ENCODE results near the gene HMGB4. TPM values are rescaled to one million over a fixed set of nuclear protein-coding genes. Genes with fewer than 3 reads are reported as not detected.

Gene HMGB4
- total RNA-seq, 1 experiment from 2014 or later: not detected

DNA sequence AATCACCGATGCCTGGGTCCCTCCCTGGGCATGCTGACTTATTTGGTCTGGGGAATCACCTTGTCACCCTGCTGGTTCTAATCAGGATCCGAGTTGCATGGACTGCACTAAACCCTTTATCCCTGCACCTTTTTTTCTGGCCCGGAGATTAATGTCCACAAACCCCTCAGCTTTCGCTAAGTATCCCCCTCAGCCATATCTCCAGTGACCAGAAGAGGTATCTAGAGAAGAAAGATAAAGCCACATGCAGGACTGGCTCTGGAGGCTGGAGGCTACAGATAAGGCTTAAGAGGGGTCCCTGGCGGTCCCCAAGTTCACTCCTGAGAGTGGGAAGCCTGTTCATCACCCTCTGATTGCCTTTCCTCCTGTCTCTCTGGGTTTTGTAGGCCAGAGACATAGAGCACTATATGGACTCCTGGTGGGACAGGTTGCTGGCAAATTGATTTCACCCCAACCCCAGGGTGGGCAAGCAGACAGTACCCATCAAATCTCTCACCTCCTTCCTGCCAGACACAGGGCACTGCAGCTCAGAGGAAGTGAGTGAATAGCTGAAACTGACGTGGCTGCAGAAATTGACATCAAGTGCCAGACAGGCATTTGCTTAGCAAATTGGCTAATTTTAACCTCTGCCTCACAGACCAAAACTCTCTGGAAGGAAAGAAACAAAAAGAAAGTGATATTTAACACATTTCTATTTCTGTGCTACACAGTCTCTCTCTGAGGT is 38.8 kb downstream of the HMGB4 start:
- TF ChIP-seq TCF7L2 (IDR thresholded peaks at IDR 0.05; ENCODE audit: low read depth, low read length): no peak
- TF ChIP-seq POLR2AphosphoS5 (IDR thresholded peaks at IDR 0.05; ENCODE audit: low read depth, low read length): no peak
- TF ChIP-seq SIN3A (IDR thresholded peaks at IDR 0.05; ENCODE audit: borderline replicate concordance, insufficient read depth, low read depth, low read length): no peak
- TF ChIP-seq, protein P1, sequence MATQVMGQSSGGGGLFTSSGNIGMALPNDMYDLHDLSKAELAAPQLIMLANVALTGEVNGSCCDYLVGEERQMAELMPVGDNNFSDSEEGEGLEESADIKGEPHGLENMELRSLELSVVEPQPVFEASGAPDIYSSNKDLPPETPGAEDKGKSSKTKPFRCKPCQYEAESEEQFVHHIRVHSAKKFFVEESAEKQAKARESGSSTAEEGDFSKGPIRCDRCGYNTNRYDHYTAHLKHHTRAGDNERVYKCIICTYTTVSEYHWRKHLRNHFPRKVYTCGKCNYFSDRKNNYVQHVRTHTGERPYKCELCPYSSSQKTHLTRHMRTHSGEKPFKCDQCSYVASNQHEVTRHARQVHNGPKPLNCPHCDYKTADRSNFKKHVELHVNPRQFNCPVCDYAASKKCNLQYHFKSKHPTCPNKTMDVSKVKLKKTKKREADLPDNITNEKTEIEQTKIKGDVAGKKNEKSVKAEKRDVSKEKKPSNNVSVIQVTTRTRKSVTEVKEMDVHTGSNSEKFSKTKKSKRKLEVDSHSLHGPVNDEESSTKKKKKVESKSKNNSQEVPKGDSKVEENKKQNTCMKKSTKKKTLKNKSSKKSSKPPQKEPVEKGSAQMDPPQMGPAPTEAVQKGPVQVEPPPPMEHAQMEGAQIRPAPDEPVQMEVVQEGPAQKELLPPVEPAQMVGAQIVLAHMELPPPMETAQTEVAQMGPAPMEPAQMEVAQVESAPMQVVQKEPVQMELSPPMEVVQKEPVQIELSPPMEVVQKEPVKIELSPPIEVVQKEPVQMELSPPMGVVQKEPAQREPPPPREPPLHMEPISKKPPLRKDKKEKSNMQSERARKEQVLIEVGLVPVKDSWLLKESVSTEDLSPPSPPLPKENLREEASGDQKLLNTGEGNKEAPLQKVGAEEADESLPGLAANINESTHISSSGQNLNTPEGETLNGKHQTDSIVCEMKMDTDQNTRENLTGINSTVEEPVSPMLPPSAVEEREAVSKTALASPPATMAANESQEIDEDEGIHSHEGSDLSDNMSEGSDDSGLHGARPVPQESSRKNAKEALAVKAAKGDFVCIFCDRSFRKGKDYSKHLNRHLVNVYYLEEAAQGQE (IDR thresholded peaks at IDR 0.05; ENCODE audit: insufficient read depth in 1 of 2, low read depth in 2 of 2, low read length in 1 of 2): no peak
- TF ChIP-seq, protein P2, sequence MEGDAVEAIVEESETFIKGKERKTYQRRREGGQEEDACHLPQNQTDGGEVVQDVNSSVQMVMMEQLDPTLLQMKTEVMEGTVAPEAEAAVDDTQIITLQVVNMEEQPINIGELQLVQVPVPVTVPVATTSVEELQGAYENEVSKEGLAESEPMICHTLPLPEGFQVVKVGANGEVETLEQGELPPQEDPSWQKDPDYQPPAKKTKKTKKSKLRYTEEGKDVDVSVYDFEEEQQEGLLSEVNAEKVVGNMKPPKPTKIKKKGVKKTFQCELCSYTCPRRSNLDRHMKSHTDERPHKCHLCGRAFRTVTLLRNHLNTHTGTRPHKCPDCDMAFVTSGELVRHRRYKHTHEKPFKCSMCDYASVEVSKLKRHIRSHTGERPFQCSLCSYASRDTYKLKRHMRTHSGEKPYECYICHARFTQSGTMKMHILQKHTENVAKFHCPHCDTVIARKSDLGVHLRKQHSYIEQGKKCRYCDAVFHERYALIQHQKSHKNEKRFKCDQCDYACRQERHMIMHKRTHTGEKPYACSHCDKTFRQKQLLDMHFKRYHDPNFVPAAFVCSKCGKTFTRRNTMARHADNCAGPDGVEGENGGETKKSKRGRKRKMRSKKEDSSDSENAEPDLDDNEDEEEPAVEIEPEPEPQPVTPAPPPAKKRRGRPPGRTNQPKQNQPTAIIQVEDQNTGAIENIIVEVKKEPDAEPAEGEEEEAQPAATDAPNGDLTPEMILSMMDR (IDR thresholded peaks at IDR 0.05): no peak
- H3K27me3 ChIP-seq (ENCODE audit: control insufficient read depth, insufficient read depth, low read length): no peaks in the 10 kb centered on the region
- in situ Hi-C loops (cut with HindIII; ENCODE audit: low pct_unique_long_range_greater_than_20kb, low sequenced_read_pairs) (no loop called here), intact Hi-C loops (cut with micrococcal nuclease; ENCODE audit: unreplicated experiment) (no loop called here)
- POLR2A ChIA-PET: no interaction called here
- H3K36me3 ChIP-seq (ENCODE audit: control insufficient read depth, insufficient read depth, low read length): no peaks in the 10 kb centered on the region
- no peaks in the 10 kb centered on the region for H3K9me3 ChIP-seq (ENCODE audit: control insufficient read depth, insufficient read depth, low read depth, low read length)
- H3K4me1 ChIP-seq (ENCODE audit: control insufficient read depth, insufficient read depth, low read length): no peaks in the 10 kb centered on the region
- BruUV-seq (replicated peaks): no TSS peak
- CTCF ChIA-PET: no interaction called here
- no peak for ATAC-seq
- H3K4me3 ChIP-seq (ENCODE audit: low read depth in 2 of 2, low read length in 2 of 2): no peak overlapping the region
- H3K27ac ChIP-seq (ENCODE audit: low read length): no peak overlapping the region
- DNase-seq (ENCODE audit: low read depth, low spot score): no peak

DNA sequence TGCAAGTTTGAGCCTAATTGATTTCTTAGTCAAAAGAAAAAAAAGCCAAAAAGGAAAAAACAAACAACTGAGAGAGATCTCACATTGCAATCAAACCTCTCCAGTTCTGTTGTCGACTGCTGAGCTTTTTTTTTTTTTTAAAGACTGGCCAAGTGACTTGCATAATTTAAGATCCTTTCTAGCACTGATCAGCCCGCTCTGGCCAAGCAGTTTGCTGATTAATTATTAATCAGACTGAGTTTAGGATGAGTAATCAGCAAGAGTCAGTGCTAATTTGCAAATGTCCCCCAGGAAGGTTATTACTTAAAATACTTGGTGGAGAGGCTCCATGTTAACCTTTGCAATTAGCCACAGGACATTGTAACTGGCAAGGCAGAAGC is 39.3 kb downstream of the HMGB4 start:
- Histone ChIP-seq H3K27ac (ENCODE audit: low read length) (no peak overlapping the region), H3K36me3 (ENCODE audit: control insufficient read depth, insufficient read depth, low read length) (no peaks in the 10 kb centered on the region), H3K27me3 (ENCODE audit: control insufficient read depth, insufficient read depth, low read length) (no peaks in the 10 kb centered on the region), H3K9me3 (ENCODE audit: control insufficient read depth, insufficient read depth, low read depth, low read length) (no peaks in the 10 kb centered on the region), H3K4me3 (ENCODE audit: low read depth in 2 of 2, low read length in 2 of 2) (no peak overlapping the region), H3K4me1 (ENCODE audit: control insufficient read depth, insufficient read depth, low read length) (no peaks in the 10 kb centered on the region)
- no peak for ATAC-seq
- CTCF ChIA-PET: no interaction called here
- in situ Hi-C loops (cut with HindIII; ENCODE audit: low pct_unique_long_range_greater_than_20kb, low sequenced_read_pairs) (no loop called here), intact Hi-C loops (cut with micrococcal nuclease; ENCODE audit: unreplicated experiment) (no loop called here)
- no TSS peak for BruUV-seq (replicated peaks)
- POLR2A ChIA-PET: no interaction called here
- no peak for DNase-seq (ENCODE audit: low read depth, low spot score)
- TF ChIP-seq, protein P1 (IDR thresholded peaks at IDR 0.05; ENCODE audit: insufficient read depth in 1 of 2, low read depth in 2 of 2, low read length in 1 of 2): no peak
- TF ChIP-seq SIN3A (IDR thresholded peaks at IDR 0.05; ENCODE audit: borderline replicate concordance, insufficient read depth, low read depth, low read length): no peak
- TF ChIP-seq TCF7L2 (IDR thresholded peaks at IDR 0.05; ENCODE audit: low read depth, low read length): no peak
- TF ChIP-seq, protein P2 (IDR thresholded peaks at IDR 0.05): no peak
- TF ChIP-seq POLR2AphosphoS5 (IDR thresholded peaks at IDR 0.05; ENCODE audit: low read depth, low read length): no peak
